CD4-positive, alpha-beta memory T cell (primary cell): ENCODE results near the gene FAM184A. TPM values are rescaled to one million over a fixed set of nuclear protein-coding genes. Genes with fewer than 3 reads are reported as not detected.

Experiments
- CTCF ChIA-PET: fragments of 350-600 bp; sonication (Branson Sonifier 250); formaldehyde crosslinking; loops from one replicate; lab custom pipeline; 2021; ENCODE audit warnings: inconsistent platforms; ENCODE audit not compliant: partially characterized antibody; lab: Charles Lee
- POLR2A ChIA-PET: fragments of 350-600 bp; sonication (Branson Sonifier 250); formaldehyde crosslinking; loops from one replicate; lab custom pipeline; 2021; ENCODE audit not compliant: partially characterized antibody; lab: Charles Lee
- DNase-seq, 5 donors: peaks; one replicate each; pipeline versions ENCODE4 v3.0.0 to v3.0.0-alpha.2; 2020 to 2022; ENCODE audit warnings: mixed read lengths in 1 of 5
- H3K27ac ChIP-seq: one replicate; pipeline ENCODE4 v1.7.0; 2013; ENCODE audit warnings: low read depth, low read length
- H3K27me3 ChIP-seq: 2 replicates; pipeline ENCODE4 v1.7.0; 2013; ENCODE audit warnings: mild to moderate bottlenecking, low read length, moderate library complexity; ENCODE audit not compliant: insufficient read depth
- H3K36me3 ChIP-seq: 2 replicates; pipeline ENCODE4 v1.7.0; 2013; ENCODE audit warnings: mild to moderate bottlenecking, low read length, moderate library complexity; ENCODE audit not compliant: insufficient read depth
- H3K4me1 ChIP-seq: 2 replicates; pipeline ENCODE4 v1.7.0; 2013; ENCODE audit warnings: mild to moderate bottlenecking, low read length, moderate library complexity; ENCODE audit not compliant: insufficient read depth
- H3K4me3 ChIP-seq, 2 donors: one replicate each; pipeline ENCODE4 v1.7.0; 2013; ENCODE audit warnings: low read length in 2 of 2, mild to moderate bottlenecking in 1 of 2
- H3K9me3 ChIP-seq, 2 donors: one replicate each; pipeline ENCODE4 v1.7.0; 2013; ENCODE audit warnings: low read length in 2 of 2, control low read depth in 1 of 2; ENCODE audit not compliant: control insufficient read depth in 1 of 2
- H3K27ac Mint-ChIP-seq, 7 donors: one replicate each; pipeline ENCODE4 v1.8.0; 2020 to 2021; ENCODE audit warnings: mixed read lengths in 7 of 7, mild to moderate bottlenecking in 6 of 7, inconsistent platforms in 3 of 7, moderate library complexity in 3 of 7
- H3K27me3 Mint-ChIP-seq, 2 donors: one replicate each; pipeline ENCODE4 v1.8.0; 2020 to 2021; ENCODE audit warnings: mixed read lengths in 2 of 2
- H3K36me3 Mint-ChIP-seq, 2 donors: one replicate each; pipeline ENCODE4 v1.8.0; 2020 to 2021; ENCODE audit warnings: mixed read lengths in 2 of 2, inconsistent platforms in 1 of 2, mild to moderate bottlenecking in 1 of 2
- H3K4me1 Mint-ChIP-seq, 4 donors: one replicate each; pipeline ENCODE4 v1.8.0; 2020 to 2021; ENCODE audit warnings: mixed read lengths in 4 of 4, mild to moderate bottlenecking in 1 of 4
- H3K4me3 Mint-ChIP-seq, 8 donors: one replicate each; pipeline ENCODE4 v1.8.0; 2020 to 2021; ENCODE audit warnings: mixed read lengths in 8 of 8, mild to moderate bottlenecking in 7 of 8, moderate library complexity in 6 of 8, inconsistent platforms in 3 of 8
- H3K9me3 Mint-ChIP-seq, 8 donors: one replicate each; pipeline ENCODE4 v1.8.0; 2020 to 2021; ENCODE audit warnings: mixed read lengths in 8 of 8, mild to moderate bottlenecking in 5 of 8, inconsistent platforms in 3 of 8, moderate library complexity in 1 of 8
- intact Hi-C: fragments of 100-400 bp; cut with micrococcal nuclease; formaldehyde crosslinking; loops from one replicate; pipeline ENCODE4 v1.15.1; 2023
- polyA plus RNA-seq, 2 donors: library from polyadenylated mRNA; unstranded; fragments of 300-500 nt; fragmentation: Illumina TruSeq; gene quantifications; one replicate each; pipeline ENCODE4 v1.2.3, GENCODE V29; 2021
- total RNA-seq, 2 experiments: library from RNA; stranded (reverse); gene quantifications; one replicate each; pipeline ENCODE4 v1.2.3, GENCODE V29; 2021

Gene FAM184A
- total and polyA plus RNA-seq, 4 experiments from 2014 or later: 0.54 to 6.1 (median 3.6) TPM

- Mint-ChIP-seq H3K4me1 (peaks cover 0 to 3% (median 0%) of the 10 kb centered on the region in 4 donors), H3K4me3 (no peak overlapping the region), H3K27ac (no peak overlapping the region), H3K27me3 (no peaks in the 10 kb centered on the region), H3K36me3 (peaks cover 0 to 5% of the 10 kb centered on the region in 2 donors), H3K9me3 (peaks cover 0 to 2% (median 0%) of the 10 kb centered on the region in 8 donors)
- ChIA-PET POLR2A (no interaction called here), CTCF (no interaction called here)
- no peaks in the 10 kb centered on the region for H3K36me3 ChIP-seq
- no peak overlapping the region for H3K4me3 ChIP-seq
- H3K4me1 ChIP-seq: no peaks in the 10 kb centered on the region
- no peaks in the 10 kb centered on the region for H3K9me3 ChIP-seq
- DNase-seq: no peak
- intact Hi-C loops: no loop called here
- no peaks in the 10 kb centered on the region for H3K27me3 ChIP-seq
- no peak overlapping the region for H3K27ac ChIP-seq
Measured at GRCh38 chr6:119043265-119043664, 35.2 kb downstream of the FAM184A start.

- H3K27ac Mint-ChIP-seq: no peak overlapping the region
- ChIA-PET CTCF (interaction anchor here (1.4 kb wide), 1 partner anchor 8 kb away, joined by 3 read pairs; no protein-coding TSS in a partner anchor), POLR2A (no interaction called here)
- intact Hi-C loops: no loop called here
- no peaks in the 10 kb centered on the region for H3K27me3 Mint-ChIP-seq
- no peak overlapping the region for H3K4me3 ChIP-seq
- no peak overlapping the region for H3K4me3 Mint-ChIP-seq
- no peaks in the 10 kb centered on the region for H3K36me3 ChIP-seq
- no peak overlapping the region for H3K27ac ChIP-seq
- no peaks in the 10 kb centered on the region for H3K4me1 ChIP-seq
- peaks cover 0 to 2% (median 0%) of the 10 kb centered on the region in 4 donors for H3K4me1 Mint-ChIP-seq
- H3K9me3 Mint-ChIP-seq: peaks cover 0 to 2% (median 0%) of the 10 kb centered on the region in 8 donors
- no peaks in the 10 kb centered on the region for H3K9me3 ChIP-seq
- no peak for DNase-seq
- no peaks in the 10 kb centered on the region for H3K27me3 ChIP-seq
- no peaks in the 10 kb centered on the region for H3K36me3 Mint-ChIP-seq
Measured at GRCh38 chr6:119040636-119041035, 37.8 kb downstream of the FAM184A start.

GRCh38 chr6:119040229-119040628 lies 38.2 kb downstream of the FAM184A start:
- DNase-seq: no peak
- Mint-ChIP-seq H3K4me1 (peaks cover 0 to 2% (median 0%) of the 10 kb centered on the region in 4 donors), H3K27me3 (no peaks in the 10 kb centered on the region), H3K4me3 (no peak overlapping the region), H3K27ac (no peak overlapping the region), H3K36me3 (no peaks in the 10 kb centered on the region), H3K9me3 (peaks cover 0 to 2% (median 0%) of the 10 kb centered on the region in 8 donors)
- no peaks in the 10 kb centered on the region for H3K36me3 ChIP-seq
- CTCF ChIA-PET: interaction anchor here (1.4 kb wide), 1 partner anchor 7 kb away, joined by 3 read pairs; no protein-coding TSS in a partner anchor
- no peaks in the 10 kb centered on the region for H3K27me3 ChIP-seq
- no peaks in the 10 kb centered on the region for H3K9me3 ChIP-seq
- POLR2A ChIA-PET: no interaction called here
- no peaks in the 10 kb centered on the region for H3K4me1 ChIP-seq
- no peak overlapping the region for H3K4me3 ChIP-seq
- H3K27ac ChIP-seq: no peak overlapping the region
- intact Hi-C loops: no loop called here

GRCh38 chr6:119037941-119038623 lies 40.4 kb downstream of the FAM184A start:
- Mint-ChIP-seq H3K4me3 (no peak overlapping the region), H3K27me3 (no peaks in the 10 kb centered on the region), H3K27ac (no peak overlapping the region), H3K36me3 (no peaks in the 10 kb centered on the region), H3K4me1 (no peaks in the 10 kb centered on the region), H3K9me3 (peaks cover 0 to 2% (median 0%) of the 10 kb centered on the region in 8 donors)
- Histone ChIP-seq H3K9me3 (no peaks in the 10 kb centered on the region), H3K36me3 (no peaks in the 10 kb centered on the region), H3K4me1 (no peaks in the 10 kb centered on the region), H3K4me3 (no peak overlapping the region), H3K27ac (no peak overlapping the region), H3K27me3 (no peaks in the 10 kb centered on the region)
- ChIA-PET POLR2A (no interaction called here), CTCF (no interaction called here)
- no peak for DNase-seq
- intact Hi-C loops: no loop called here

GRCh38 chr6:119037264-119037663 lies 41.2 kb downstream of the FAM184A start:
- no peak overlapping the region for H3K4me3 ChIP-seq
- peak overlapping the region in 2 of 7 donors; percentile 8 to 54 for H3K27ac Mint-ChIP-seq
- no peaks in the 10 kb centered on the region for H3K9me3 ChIP-seq
- H3K9me3 Mint-ChIP-seq: peaks cover 0 to 2% (median 0%) of the 10 kb centered on the region in 8 donors
- no peak overlapping the region for H3K4me3 Mint-ChIP-seq
- no peaks in the 10 kb centered on the region for H3K36me3 Mint-ChIP-seq
- intact Hi-C loops: no loop called here
- POLR2A ChIA-PET: no interaction called here
- no peaks in the 10 kb centered on the region for H3K27me3 Mint-ChIP-seq
- H3K27ac ChIP-seq: no peak overlapping the region
- no peaks in the 10 kb centered on the region for H3K4me1 Mint-ChIP-seq
- CTCF ChIA-PET: no interaction called here
- DNase-seq: no peak
- no peaks in the 10 kb centered on the region for H3K27me3 ChIP-seq
- no peaks in the 10 kb centered on the region for H3K36me3 ChIP-seq
- no peaks in the 10 kb centered on the region for H3K4me1 ChIP-seq

GRCh38 chr6:119036081-119036480 lies 42.4 kb downstream of the FAM184A start:
- H3K27me3 ChIP-seq: no peaks in the 10 kb centered on the region
- Mint-ChIP-seq H3K4me1 (no peaks in the 10 kb centered on the region), H3K27ac (no peak overlapping the region), H3K4me3 (no peak overlapping the region), H3K27me3 (no peaks in the 10 kb centered on the region), H3K9me3 (no peaks in the 10 kb centered on the region), H3K36me3 (no peaks in the 10 kb centered on the region)
- no peaks in the 10 kb centered on the region for H3K36me3 ChIP-seq
- intact Hi-C loops: no loop called here
- no peaks in the 10 kb centered on the region for H3K9me3 ChIP-seq
- no peak for DNase-seq
- ChIA-PET POLR2A (no interaction called here), CTCF (interaction anchor here (0.9 kb wide), 1 partner anchor 42 kb away, joined by 3 read pairs; the partner anchor contains the start of gene FAM184A)
- H3K4me1 ChIP-seq: no peaks in the 10 kb centered on the region
- H3K27ac ChIP-seq: no peak overlapping the region
- H3K4me3 ChIP-seq: no peak overlapping the region

GRCh38 chr6:119035459-119035858 lies 43.0 kb downstream of the FAM184A start:
- H3K4me1 ChIP-seq: no peaks in the 10 kb centered on the region
- Mint-ChIP-seq H3K4me1 (no peaks in the 10 kb centered on the region), H3K27ac (no peak overlapping the region), H3K27me3 (no peaks in the 10 kb centered on the region), H3K9me3 (no peaks in the 10 kb centered on the region), H3K36me3 (no peaks in the 10 kb centered on the region), H3K4me3 (no peak overlapping the region)
- H3K27me3 ChIP-seq: no peaks in the 10 kb centered on the region
- CTCF ChIA-PET: interaction anchor here (0.9 kb wide), 1 partner anchor 43 kb away, joined by 3 read pairs; the partner anchor contains the start of gene FAM184A
- intact Hi-C loops: no loop called here
- H3K4me3 ChIP-seq: no peak overlapping the region
- POLR2A ChIA-PET: no interaction called here
- H3K27ac ChIP-seq: no peak overlapping the region
- H3K36me3 ChIP-seq: no peaks in the 10 kb centered on the region
- DNase-seq: no peak
- no peaks in the 10 kb centered on the region for H3K9me3 ChIP-seq
